GM12801 (cell line): ENCODE results near the gene IL16.

Experiments
- TF ChIP-seq, protein P1 (sequence below): IDR thresholded peaks from one replicate; pipeline ENCODE4 v1.5.1; 2011; ENCODE audit warnings: control low read depth; ENCODE audit not compliant: insufficient read length; ENCODE audit errors: extremely low read depth

Gene IL16

DNA sequence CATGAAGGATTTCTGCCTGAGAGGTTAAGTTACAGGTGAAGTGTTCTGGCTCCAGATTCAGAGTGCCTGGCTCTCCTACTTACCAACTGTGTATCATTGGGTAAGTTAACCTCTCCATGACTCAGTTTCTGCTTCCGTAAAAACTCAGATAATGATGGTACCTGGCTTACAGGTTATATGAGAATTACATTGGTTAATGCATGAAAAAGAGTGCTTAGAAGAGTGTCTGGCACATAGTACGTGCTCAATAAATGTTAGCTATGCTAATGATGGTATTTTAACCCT lies 38.8 kb upstream of the IL16 start:
- TF ChIP-seq, protein P1, sequence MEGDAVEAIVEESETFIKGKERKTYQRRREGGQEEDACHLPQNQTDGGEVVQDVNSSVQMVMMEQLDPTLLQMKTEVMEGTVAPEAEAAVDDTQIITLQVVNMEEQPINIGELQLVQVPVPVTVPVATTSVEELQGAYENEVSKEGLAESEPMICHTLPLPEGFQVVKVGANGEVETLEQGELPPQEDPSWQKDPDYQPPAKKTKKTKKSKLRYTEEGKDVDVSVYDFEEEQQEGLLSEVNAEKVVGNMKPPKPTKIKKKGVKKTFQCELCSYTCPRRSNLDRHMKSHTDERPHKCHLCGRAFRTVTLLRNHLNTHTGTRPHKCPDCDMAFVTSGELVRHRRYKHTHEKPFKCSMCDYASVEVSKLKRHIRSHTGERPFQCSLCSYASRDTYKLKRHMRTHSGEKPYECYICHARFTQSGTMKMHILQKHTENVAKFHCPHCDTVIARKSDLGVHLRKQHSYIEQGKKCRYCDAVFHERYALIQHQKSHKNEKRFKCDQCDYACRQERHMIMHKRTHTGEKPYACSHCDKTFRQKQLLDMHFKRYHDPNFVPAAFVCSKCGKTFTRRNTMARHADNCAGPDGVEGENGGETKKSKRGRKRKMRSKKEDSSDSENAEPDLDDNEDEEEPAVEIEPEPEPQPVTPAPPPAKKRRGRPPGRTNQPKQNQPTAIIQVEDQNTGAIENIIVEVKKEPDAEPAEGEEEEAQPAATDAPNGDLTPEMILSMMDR = no peak

DNA sequence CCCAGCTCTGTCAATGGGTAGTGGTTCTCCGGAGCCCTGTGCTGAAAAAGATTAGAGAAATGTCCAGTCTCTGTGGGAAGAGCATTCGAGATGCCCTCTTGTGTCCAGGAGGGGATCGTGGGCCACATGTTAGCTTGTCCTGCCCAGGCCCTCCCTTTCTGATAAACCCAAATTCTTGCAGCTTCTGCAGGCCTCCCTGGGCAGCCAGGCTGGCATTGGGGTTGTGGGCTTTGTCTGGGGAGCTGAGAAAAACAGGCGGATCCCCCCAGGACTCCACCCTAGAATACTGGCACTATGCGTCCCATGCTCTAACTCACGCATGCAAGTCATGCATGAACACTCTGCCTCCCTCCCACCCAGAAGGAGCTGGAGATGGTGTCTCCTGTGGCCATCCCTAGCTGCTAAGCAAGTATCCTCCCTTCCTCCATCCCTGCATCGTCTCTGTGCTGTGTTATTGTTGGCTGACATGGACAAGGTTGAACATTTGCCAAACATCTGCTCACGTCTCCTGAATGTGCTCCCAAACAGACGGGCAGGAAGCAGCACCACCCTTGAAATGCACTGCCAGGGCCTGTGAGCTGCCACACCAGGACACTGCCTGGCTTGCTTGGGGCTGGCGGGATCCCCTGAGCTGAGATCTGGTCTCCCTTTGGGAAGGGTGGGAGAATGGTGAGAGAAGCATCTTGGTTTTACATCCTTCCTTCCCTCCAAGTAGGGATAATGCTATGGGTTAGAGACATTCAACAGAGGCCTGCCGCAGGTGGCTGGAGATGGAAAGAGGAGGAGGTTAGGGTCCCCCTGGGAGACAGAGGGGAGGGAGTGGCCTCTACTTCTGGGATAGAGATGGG lies 36.1 kb upstream of the IL16 start:
- TF ChIP-seq, protein P1 = no peak

DNA sequence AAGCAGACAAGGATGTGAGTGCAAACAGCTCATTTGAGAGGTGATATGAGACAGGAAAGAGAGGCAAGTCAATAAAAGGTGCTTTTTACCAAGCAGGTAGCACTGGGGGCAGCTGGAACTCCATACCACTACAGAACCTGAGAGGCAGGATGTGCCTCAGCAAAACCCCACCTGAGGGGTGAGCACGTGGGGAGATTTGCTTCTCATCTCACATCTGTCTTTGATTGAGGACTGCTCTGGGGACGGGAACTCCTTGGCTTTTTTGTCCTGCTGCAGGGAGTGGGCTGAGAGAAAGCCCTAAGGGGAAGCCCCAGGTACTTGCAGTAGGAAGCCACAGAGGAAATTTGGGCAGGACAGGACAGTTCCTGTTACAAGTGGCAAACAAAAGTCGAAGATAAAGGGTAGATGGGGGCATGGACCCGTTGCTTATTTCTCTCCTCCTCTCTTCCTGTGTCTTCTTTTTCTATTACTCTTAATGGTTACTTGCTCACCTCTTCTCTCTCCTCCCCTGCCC lies 35.5 kb upstream of the IL16 start:
- TF ChIP-seq, protein P1 = no peak

DNA sequence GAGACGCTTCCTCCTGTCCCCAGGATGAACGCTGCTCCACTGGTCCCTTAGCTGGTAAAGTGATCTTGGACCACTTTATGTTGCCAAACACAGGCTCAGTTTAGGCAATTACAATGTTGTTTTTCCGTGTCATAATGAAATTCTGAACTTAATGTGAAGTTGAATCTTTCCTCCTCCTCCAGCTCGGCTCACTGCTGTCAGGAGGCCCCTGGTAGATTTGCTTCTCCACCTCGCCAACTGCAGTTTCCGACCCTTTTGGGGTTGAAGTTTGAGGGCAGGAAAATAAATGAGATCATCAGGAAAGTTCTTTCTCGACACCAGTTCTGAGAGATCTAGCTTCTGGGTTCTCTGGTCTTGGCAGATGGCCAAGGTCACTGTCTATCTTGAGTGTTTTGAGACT lies 34.8 kb upstream of the IL16 start:
- TF ChIP-seq, protein P1 = no peak

DNA sequence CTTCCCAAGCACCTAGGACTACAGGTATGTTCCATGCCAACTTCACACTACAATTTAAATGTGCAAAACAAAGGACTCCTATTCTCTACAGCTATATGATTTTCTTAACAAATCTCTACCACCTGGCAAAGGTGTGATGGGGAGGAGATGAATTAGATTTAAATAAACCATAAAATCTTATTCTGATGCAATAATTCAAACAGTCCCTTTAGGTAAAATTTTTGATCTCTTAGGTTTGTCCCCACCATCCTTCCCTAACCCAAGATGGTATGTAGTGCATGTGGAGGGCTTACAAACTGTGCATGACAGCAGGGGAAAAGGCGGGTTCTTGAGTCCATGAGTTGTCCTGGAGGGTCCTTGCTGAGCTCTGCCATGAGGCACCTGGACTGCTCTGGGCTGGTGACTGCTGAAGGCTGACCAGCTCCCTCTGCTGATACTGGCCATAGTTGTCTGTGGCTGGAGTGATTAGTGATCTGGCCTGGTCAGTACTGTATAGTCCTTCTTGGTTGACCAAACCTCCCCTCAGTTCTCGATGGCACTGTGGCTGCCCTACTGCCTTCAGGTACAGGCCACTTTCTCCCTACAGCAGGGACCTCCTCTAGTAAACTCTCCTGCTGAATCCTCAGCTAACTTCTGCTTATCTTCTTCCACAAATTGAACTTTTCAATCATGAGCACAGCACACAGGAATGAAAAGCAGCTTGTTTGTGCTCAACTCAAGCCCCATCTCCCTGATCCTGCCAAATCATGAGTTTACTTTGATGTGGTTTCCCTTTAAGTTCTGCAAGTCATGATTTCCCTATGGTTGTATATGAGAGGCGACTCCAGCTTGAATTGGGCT lies 32.5 kb upstream of the IL16 start:
- TF ChIP-seq, protein P1 = no peak

DNA sequence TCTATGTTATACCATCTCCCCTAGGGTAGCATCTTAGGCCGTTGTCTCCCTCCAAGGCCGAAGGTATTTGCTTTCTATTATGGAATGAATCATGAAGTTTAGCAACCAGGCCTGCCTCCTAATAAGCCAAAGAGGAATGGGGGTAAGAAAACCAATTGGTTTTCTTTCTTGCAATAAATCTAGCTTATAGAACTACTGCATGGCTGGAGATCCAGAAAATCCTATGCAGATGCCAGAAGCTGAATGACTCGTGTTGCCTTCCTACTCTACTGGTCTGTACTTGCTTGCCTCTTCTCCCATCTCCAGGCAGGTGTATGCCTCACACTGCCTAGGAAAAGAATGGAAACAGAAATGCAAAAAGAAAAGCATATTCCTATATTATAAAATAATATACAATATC lies 31.1 kb upstream of the IL16 start:
- TF ChIP-seq, protein P1 = no peak

DNA sequence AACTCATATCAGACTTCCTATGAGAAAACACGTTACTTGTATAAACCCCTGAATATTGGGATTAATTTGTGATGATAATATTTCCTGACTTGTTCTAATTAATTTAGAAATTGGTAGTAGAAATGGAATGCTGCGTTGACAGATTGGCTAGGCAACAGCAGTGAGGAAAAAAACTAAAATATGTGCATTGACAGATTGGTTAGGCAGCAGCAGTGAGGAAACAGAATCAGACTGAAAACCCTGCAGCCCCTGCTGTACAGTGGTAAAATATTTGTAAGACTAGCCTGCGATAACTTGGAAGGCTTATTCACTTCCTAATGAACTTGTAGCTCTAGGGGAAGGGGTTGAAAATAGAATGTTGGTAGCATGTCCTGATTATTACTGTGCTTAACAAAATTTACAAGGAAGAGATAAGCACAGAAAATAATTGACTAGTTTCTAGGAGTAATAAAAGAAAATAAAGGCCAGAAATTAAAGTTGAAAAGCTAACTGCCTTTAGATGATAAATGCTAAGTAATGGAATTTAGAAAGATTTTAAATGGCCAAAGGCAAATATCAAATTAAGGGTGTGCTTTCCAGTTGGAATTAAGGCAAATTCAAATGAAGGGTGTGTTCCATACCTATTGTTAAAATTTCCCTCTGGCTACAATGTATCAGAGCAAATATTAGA lies 29.9 kb upstream of the IL16 start:
- TF ChIP-seq, protein P1 = no peak
